K562 (cell line): ENCODE results near the gene PCP2.

Source experiments
- BMI1 ChIP-seq: fragments of 150-350 bp; IDR thresholded peaks from 2 replicates; pipeline ENCODE4 v1.6.1; 2014; ENCODE audit warnings: low read length
- CBX5 ChIP-seq: IDR thresholded peaks from 2 replicates; pipeline ENCODE4 v1.6.1; 2014; ENCODE audit warnings: low read depth, borderline replicate concordance
- E2F5 ChIP-seq: sonication (generic); formaldehyde crosslinking; IDR thresholded peaks from 2 replicates; pipeline ENCODE4 v1.8.0; 2022; ENCODE audit warnings: mild to moderate bottlenecking, missing genetic modification reagents
- MYC ChIP-seq, 2 experiments: fragments of 250-450 bp in 1 of 2; sonication (Bioruptor Pico) in 1 of 2; IDR thresholded peaks; 2 replicates each; pipeline versions ENCODE4 v1.5.1 to v1.6.1; 2012 to 2021; ENCODE audit warnings: low read depth in 2 of 2, borderline replicate concordance in 1 of 2, improper control_type of control experiment in 1 of 2, low read length in 1 of 2, mild to moderate bottlenecking in 1 of 2, moderate library complexity in 1 of 2
- SMARCA4 ChIP-seq: fragments of 450-650 bp; IDR thresholded peaks from 2 replicates; pipeline ENCODE4 v1.6.1; 2016
- SRF ChIP-seq, 2 experiments: fragments of 250-450, 450-650 bp in 1 of 2; sonication (Bioruptor Pico) in 1 of 2; sonication (generic) in 1 of 2; formaldehyde crosslinking; IDR thresholded peaks; 2 replicates each; pipeline versions ENCODE4 v1.5.0 to v1.5.1; 2020 to 2022; ENCODE audit warnings: mild to moderate bottlenecking in 1 of 2, missing genetic modification reagents in 1 of 2
- ZNF282 ChIP-seq: sonication (generic); formaldehyde crosslinking; IDR thresholded peaks from 2 replicates; pipeline ENCODE4 v1.8.1; 2023; ENCODE audit warnings: missing genetic modification reagents

- TF ChIP-seq MYC (IDR thresholded peaks at IDR 0.05; ENCODE audit: low read depth, low read length) (no peak), MYC (CRISPR knock-in tag; IDR thresholded peaks at IDR 0.05; ENCODE audit: borderline replicate concordance, low read depth) (no peak), SRF (CRISPR knock-in tag; IDR thresholded peaks at IDR 0.05) (no peak), CBX5 (no peak), ZNF282 (CRISPR knock-in tag) (no peak), E2F5 (no peak), BMI1 (no peak), SMARCA4 (no peak)
Measured at GRCh38 chr19:7654401-7654800, 20.9 kb upstream of the PCP2 start.
